ENCODE results near the gene ZNF763. TPM values are rescaled to one million over a fixed set of nuclear protein-coding genes. Genes with fewer than 3 reads are reported as not detected.
A peak's percentile ranks its signal among the peaks of the same experiment; 100 is the strongest.

ZNF763 gene
- total RNA-seq, 1 experiment from 2014 or later, result 0.77 TPM

DNA sequence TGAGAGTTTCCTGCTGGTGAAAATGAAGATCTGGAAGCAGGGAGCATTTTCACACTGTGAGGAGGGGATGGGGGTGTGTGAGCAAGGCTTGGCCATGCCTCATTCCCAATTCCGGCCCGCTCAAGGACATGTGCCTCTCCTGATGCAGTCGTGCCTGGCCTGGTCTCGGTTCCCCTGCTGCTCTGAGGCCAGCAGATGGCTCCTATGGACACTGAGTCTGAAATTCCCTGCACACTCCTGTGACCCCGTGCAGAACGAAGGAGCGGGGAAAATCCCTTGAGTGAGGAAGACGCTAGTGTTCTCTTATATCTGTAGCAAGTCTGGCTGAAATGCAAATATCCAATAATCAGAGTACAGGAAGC lies 363 bp upstream of the ZNF763 start:
- Mint-ChIP-seq H3K36me3 (ENCODE audit: insufficient read depth in 1 of 3, low read depth in 3 of 3) (peaks cover 0 to 7% (median 6%) of the 10 kb centered on the region in 3 experiments; a peak in 4 of 7 replicates), H3K27ac (peak overlapping the region; percentile 24 to 90 (median 46); a peak in 4 of 7 replicates), H3K9me3 (peaks cover 10 to 29% of the 10 kb centered on the region in 2 experiments), H3K4me1 (peaks cover 17 to 20% of the 10 kb centered on the region in 2 experiments), H3K4me3 (peak overlapping the region; percentile 75 to 86), H3K27me3 (ENCODE audit: low read depth) (peaks cover 24% of the 10 kb centered on the region)
- H3K14ac ChIP-seq (ENCODE audit: insufficient read depth, low read length), result no peak overlapping the region
- H3K9ac ChIP-seq (ENCODE audit: extremely low read depth, insufficient read length, low read length), result no peak overlapping the region
- H3K4me2 ChIP-seq (ENCODE audit: insufficient read depth, insufficient read length, low read length), result peak overlapping the region; percentile 65
- DNase-seq, result no peak
- no peak overlapping the region for H3K18ac ChIP-seq (ENCODE audit: insufficient read length, low read depth, low read length)
- H3K23ac ChIP-seq (ENCODE audit: insufficient read length, low read depth, low read length), result no peak overlapping the region
- H3K23me2 ChIP-seq (ENCODE audit: insufficient read length, low read depth, low read length, poor library complexity, severe bottlenecking), result peaks cover 5% of the 10 kb centered on the region
- WGBS (ENCODE audit: extremely low coverage, insufficient read length, low lambda C conversion rate), result no CpG with 5 or more reads among the region's 8 CpGs
- H3K4ac ChIP-seq (ENCODE audit: low read depth, low read length), result no peak overlapping the region
- H4K5ac ChIP-seq (ENCODE audit: insufficient read length, low read depth, low read length), result no peak overlapping the region
- TF ChIP-seq, protein P1, sequence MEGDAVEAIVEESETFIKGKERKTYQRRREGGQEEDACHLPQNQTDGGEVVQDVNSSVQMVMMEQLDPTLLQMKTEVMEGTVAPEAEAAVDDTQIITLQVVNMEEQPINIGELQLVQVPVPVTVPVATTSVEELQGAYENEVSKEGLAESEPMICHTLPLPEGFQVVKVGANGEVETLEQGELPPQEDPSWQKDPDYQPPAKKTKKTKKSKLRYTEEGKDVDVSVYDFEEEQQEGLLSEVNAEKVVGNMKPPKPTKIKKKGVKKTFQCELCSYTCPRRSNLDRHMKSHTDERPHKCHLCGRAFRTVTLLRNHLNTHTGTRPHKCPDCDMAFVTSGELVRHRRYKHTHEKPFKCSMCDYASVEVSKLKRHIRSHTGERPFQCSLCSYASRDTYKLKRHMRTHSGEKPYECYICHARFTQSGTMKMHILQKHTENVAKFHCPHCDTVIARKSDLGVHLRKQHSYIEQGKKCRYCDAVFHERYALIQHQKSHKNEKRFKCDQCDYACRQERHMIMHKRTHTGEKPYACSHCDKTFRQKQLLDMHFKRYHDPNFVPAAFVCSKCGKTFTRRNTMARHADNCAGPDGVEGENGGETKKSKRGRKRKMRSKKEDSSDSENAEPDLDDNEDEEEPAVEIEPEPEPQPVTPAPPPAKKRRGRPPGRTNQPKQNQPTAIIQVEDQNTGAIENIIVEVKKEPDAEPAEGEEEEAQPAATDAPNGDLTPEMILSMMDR (conservative IDR thresholded peaks at IDR 0.05), result no peak
- no peak overlapping the region for H2BK120ac ChIP-seq (ENCODE audit: low read depth, low read length, poor library complexity, severe bottlenecking)
- H4K20me1 ChIP-seq (ENCODE audit: control insufficient read depth, insufficient read depth, insufficient read length), result no peaks in the 10 kb centered on the region
- H2AFZ ChIP-seq (ENCODE audit: low read length), result no peak overlapping the region
- no peak overlapping the region for H2AK5ac ChIP-seq (ENCODE audit: insufficient read length, low read length)
- H3K4me1 ChIP-seq (ENCODE audit: insufficient read depth, low read length), result no peaks in the 10 kb centered on the region
- no peak overlapping the region for H3K56ac ChIP-seq (ENCODE audit: insufficient read length, low read depth, low read length)
- no peaks in the 10 kb centered on the region for H3K79me1 ChIP-seq (ENCODE audit: insufficient read depth, low read depth, low read length, poor library complexity, severe bottlenecking)
- H3K9me3 ChIP-seq (ENCODE audit: control insufficient read depth, low read depth, low read length), result no peaks in the 10 kb centered on the region
- no peak overlapping the region for H2BK20ac ChIP-seq (ENCODE audit: low read depth, low read length, poor library complexity, severe bottlenecking)
- H4K8ac ChIP-seq (replicated peaks; ENCODE audit: insufficient read length, low read depth, low read length), result no peak overlapping the region
- H2BK5ac ChIP-seq (ENCODE audit: insufficient read length, low read length), result no peak overlapping the region
- H3T11ph ChIP-seq (ENCODE audit: low read length), result no peak overlapping the region
- no peak overlapping the region for H2BK15ac ChIP-seq (ENCODE audit: low read depth, low read length)
- no peak overlapping the region for H4K91ac ChIP-seq (ENCODE audit: insufficient read length, low read depth, low read length)
- no peak overlapping the region for H2BK12ac ChIP-seq (ENCODE audit: insufficient read length, low read depth, low read length)
- H3K79me2 ChIP-seq (ENCODE audit: insufficient read depth, low read length), result no peaks in the 10 kb centered on the region
- no peak overlapping the region for H3K27ac ChIP-seq (ENCODE audit: insufficient read length, low read depth, low read length)
- no peaks in the 10 kb centered on the region; the same call in 1 of the 2 replicates for H3K27me3 ChIP-seq (ENCODE audit: insufficient read depth, low read length)

All from H9 (cell line).